AG10803 (cell line): ENCODE results near the gene SIDT2.
"Not testable (repeated sequence)": the region's sequence is repeated elsewhere in the genome, so short reads cannot be mapped to it uniquely, and the experiment has no call there.

ENCODE experiments used
- DNase-seq: peaks from one replicate; pipeline ENCODE4 v3.0.0; 2010; ENCODE audit warnings: low read depth
- H3K4me3 ChIP-seq: 2 replicates; pipeline ENCODE4 v1.5.1; 2011; ENCODE audit warnings: mild to moderate bottlenecking, low read length, control low read depth
- CTCF ChIP-seq: conservative IDR thresholded peaks from 2 replicates; pipeline ENCODE4 v1.5.1; 2011; ENCODE audit warnings: mild to moderate bottlenecking, low read length, control low read depth, inconsistent platforms

Gene SIDT2

GRCh38 chr11:117180661-117181585 is 2.4 kb downstream of the SIDT2 start:
- TF ChIP-seq CTCF: peak; percentile 82
- H3K4me3 ChIP-seq: no peak overlapping the region
- peak; percentile 78 for DNase-seq

DNA sequence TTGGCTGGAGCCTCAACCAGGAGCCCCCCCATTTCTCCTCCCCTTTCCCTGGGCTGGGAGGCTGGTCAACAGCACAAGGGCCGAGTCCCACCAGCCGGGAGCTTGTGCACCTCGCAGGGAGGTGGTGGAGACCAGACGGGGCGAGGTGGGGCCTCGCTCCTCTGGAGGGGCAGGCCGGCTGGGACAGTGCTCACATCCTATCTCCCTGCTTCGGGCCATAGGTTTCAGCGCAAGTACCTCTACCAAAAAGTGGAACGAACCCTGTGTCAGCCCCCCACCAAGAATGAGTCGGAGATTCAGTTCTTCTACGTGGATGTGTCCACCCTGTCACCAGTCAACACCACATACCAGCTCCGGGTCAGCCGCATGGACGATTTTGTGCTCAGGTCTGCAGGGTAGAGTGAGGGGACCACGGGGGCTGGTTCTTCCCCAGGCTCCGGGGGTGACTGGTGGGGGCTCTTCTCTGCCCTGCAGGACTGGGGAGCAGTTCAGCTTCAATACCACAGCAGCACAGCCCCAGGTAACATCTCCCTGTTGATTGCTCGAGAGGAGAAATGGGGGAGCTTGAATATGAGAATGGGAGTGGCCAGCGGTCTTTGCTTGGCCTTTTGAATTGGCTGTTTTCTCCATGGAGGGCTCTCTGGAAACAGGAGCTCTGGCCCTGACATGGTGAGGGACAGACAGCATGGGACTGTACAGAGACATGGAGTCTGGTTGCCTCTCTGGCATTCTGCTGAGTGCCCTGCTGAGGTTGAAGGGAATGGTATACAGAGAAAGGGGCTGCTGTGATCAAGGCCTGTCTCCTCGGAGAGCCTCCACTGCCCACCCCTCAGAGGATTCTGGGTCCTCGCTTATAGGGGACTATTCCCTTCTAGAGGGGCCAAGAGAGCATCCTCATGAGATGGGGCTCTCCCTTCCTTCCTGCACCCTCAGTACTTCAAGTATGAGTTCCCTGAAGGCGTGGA is 3.3 kb downstream of the SIDT2 start:
- DNase-seq: no peak
- H3K4me3 ChIP-seq: no peak overlapping the region
- no peak for TF ChIP-seq CTCF

- no peak for DNase-seq
- no peak overlapping the region for H3K4me3 ChIP-seq
- no peak for TF ChIP-seq CTCF
Observed at GRCh38 chr11:117182551-117182935, 4.0 kb downstream of the SIDT2 start.

- not testable (repeated sequence) for H3K4me3 ChIP-seq
Observed at GRCh38 chr11:117183178-117183577, 4.6 kb downstream of the SIDT2 start.

DNA sequence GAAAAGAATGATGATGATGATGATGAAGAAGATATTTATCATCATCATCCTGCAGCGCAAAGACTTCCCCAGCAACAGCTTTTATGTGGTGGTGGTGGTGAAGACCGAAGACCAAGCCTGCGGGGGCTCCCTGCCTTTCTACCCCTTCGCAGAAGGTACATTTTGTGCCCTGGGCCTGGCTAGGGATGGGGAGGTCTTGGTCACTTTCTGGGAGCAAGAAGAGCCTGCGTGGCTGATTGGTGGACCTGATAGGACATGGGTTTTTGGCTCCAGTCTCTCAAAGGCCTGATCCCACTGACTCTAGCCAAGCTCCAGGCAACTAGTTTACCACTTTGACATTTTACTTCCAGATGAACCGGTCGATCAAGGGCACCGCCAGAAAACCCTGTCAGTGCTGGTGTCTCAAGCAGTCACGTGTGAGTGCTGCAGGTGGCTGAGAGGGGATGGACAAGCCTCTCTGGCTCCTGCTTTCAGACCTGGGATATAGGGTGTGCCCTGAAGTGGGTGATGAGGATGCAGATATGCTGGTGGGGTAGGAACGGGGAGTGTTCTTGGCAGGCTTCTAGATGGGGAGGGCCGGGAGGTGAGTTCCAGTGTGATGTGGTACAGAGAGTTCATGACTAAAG is 5.3 kb downstream of the SIDT2 start:
- TF ChIP-seq CTCF: no peak
- no peak for DNase-seq
- no peak overlapping the region for H3K4me3 ChIP-seq

More at GRCh38 chr11:117183178-117183577, 4.6 kb downstream of the SIDT2 start:
- DNase-seq: not testable (repeated sequence)

DNA sequence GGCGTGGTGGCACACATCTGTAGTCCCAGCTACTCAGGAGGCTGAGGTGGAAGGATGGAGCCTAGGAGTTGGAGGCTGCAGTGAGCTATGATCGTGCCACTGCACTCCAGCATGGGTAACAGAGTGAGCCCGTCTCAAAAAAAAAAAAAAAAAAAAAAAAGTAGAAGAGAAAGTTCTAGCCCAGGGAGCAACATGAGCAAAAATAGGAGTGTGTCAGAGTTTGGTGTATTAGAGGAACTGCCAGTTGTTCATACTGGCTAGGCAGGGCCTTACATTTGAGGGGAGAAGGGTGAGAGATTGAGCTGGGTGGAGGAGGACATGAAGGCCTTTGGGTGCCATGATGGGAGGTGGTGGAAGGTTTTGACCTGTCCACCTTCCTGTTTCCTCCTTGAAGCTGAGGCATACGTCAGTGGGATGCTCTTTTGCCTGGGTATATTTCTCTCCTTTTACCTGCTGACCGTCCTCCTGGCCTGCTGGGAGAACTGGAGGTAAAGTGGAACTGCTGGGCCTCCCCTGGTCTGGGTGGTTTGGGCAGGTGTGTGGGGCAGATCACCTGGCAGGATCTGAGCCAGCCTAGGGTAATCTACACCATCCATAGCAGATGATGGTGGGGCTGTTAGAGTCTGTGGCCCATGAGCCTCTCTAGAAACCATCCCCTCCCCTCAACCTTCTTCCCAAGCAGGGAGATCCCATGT is 7.3 kb downstream of the SIDT2 start:
- no peak for DNase-seq
- no peak overlapping the region for H3K4me3 ChIP-seq
- no peak for TF ChIP-seq CTCF

DNA sequence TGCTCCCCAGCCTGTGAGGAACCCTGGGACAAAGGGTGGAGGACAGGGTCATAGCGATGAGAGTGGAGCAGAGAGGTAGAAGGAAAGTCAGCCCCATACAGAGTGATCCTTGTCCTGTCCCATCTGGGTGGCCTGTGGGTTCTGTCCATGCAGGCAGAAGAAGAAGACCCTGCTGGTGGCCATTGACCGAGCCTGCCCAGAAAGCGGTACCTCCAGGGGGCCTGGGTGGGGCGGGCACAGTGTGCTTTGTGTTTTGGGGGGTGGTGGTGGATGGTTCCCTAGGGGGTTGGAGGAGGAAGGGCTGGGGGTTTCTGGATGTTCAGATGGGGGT is 7.9 kb downstream of the SIDT2 start:
- H3K4me3 ChIP-seq: no peak overlapping the region
- TF ChIP-seq CTCF: no peak
- no peak for DNase-seq
